ENCODE measurements around the gene EFCAB6.

DNA sequence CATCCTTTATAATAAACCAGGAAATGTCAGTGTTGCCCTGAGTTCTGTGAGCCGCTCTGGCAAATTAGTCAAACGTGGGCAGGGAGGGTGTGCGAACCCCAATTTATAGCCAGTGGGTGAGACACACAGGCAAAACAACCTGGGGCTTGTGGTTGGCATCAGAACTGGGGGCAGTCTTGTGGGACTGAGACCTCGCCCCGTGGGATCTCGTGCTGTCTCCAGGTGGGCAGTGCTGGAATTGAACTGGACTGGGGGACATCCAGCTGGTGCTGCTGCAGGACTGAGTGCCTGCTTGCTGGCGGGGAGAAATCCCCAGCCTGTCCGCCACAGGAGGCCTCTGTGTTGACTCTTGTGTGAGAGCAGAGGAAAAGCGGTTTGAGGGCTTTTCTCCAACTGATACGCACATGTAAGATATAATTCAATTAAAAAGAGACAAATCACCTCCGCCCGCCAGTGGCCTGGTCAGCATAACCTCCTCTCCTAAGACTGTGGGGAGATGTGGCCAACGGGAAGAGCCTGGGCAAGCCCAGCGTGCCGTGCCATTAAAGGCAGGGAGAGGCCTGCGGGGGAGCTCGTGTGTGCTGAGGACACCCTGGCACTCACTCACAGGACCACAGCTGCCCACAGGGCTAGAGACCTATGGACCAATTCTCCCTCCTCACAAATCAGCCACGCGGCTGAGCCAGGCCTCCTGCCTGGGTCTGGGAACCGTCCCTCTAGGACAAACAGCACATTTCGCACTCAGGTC is 31.9 kb upstream of the EFCAB6 start:
- TF ChIP-seq, protein P1, sequence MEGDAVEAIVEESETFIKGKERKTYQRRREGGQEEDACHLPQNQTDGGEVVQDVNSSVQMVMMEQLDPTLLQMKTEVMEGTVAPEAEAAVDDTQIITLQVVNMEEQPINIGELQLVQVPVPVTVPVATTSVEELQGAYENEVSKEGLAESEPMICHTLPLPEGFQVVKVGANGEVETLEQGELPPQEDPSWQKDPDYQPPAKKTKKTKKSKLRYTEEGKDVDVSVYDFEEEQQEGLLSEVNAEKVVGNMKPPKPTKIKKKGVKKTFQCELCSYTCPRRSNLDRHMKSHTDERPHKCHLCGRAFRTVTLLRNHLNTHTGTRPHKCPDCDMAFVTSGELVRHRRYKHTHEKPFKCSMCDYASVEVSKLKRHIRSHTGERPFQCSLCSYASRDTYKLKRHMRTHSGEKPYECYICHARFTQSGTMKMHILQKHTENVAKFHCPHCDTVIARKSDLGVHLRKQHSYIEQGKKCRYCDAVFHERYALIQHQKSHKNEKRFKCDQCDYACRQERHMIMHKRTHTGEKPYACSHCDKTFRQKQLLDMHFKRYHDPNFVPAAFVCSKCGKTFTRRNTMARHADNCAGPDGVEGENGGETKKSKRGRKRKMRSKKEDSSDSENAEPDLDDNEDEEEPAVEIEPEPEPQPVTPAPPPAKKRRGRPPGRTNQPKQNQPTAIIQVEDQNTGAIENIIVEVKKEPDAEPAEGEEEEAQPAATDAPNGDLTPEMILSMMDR (IDR thresholded peaks at IDR 0.05; ENCODE audit: low read depth, low read length, poor library complexity, severe bottlenecking): no peak
- no peak for TF ChIP-seq EZH2phosphoT487 (IDR thresholded peaks at IDR 0.05; ENCODE audit: borderline replicate concordance, low read length)

All from DOHH2 (cell line).